ENCODE data around the gene POTEE. TPM values are rescaled to one million over a fixed set of nuclear protein-coding genes. Genes with fewer than 3 reads are reported as not detected.

The POTEE gene
- total RNA-seq, 4 donors from 2014 or later, result 0.12 TPM; not detected in 3

Small RNA genes lying within 50 kb of the gene (small RNA-seq; reads per million reads assigned to genes)
- not detected for gene AC009477.1
- not detected for gene RNU6-127P

Other genes with a start within 250 kb of the POTEE start
- gene FAM168B, start 116.1 kb upstream of the POTEE start, total RNA-seq, result 100 to 1,000 TPM in 3 of 4 donors, 10 to 100 TPM in 1; 97.7 to 137 (median 122) TPM
- gene PLEKHB2, start 104.2 kb upstream of the POTEE start, total RNA-seq, result 100 to 1,000 TPM in 1 of 4 donors, 10 to 100 TPM in 3; 46.3 to 107 (median 78.3) TPM
- gene RAB6D, start 154.6 kb downstream of the POTEE start, total RNA-seq, result under 1 TPM in 1 of 4 donors, not detected in 3; 0.12 TPM

All from omental fat pad (tissue), 4 donors.